ENCODE results near the gene ZNF879.

ZNF879 gene

GRCh38 chr5:179023528-179024189 is at the start of gene ZNF879:
Gene ZNF879 (plus strand): TSS chr5:179023804. CDS start chr5:179025005, 1,201 bp downstream.
- peak; percentile 95 for DNase-seq

GRCh38 chr5:178981381-178981780 is 42.2 kb upstream of the ZNF879 start:
- no peak for DNase-seq

- DNase-seq, result no peak
These were observed 40.7 kb upstream of the ZNF879 start for GRCh38 chr5:178982941-178983340.

GRCh38 chr5:178983728-178984127 is 39.9 kb upstream of the ZNF879 start:
- DNase-seq, result no peak

- no peak for DNase-seq
These were observed 39.2 kb upstream of the ZNF879 start for GRCh38 chr5:178984145-178985072.

- no peak for DNase-seq
These were observed 37.2 kb upstream of the ZNF879 start for GRCh38 chr5:178986326-178986960.

GRCh38 chr5:178988436-178989220 is 35.0 kb upstream of the ZNF879 start:
- DNase-seq, result no peak

- DNase-seq, result no peak
These were observed 34.3 kb upstream of the ZNF879 start for GRCh38 chr5:178989311-178989710.

- DNase-seq, result no peak
These were observed 33.1 kb upstream of the ZNF879 start for GRCh38 chr5:178990491-178990890.

- no peak for DNase-seq
These were observed 32.1 kb upstream of the ZNF879 start for GRCh38 chr5:178991190-178992145.

- DNase-seq, result no peak
These were observed 31.2 kb upstream of the ZNF879 start for GRCh38 chr5:178992291-178992895.

GRCh38 chr5:178993236-178993765 is 30.3 kb upstream of the ZNF879 start:
- DNase-seq, result no peak

- no peak for DNase-seq
These were observed 29.5 kb upstream of the ZNF879 start for GRCh38 chr5:178993955-178994579.

- DNase-seq, result no peak
These were observed 28.8 kb upstream of the ZNF879 start, which contains the start of gene GRM6 for GRCh38 chr5:178994580-178995340. Gene GRM6 (minus strand): TSS chr5:178995320. CDS start chr5:178994944, 376 bp downstream.

- DNase-seq, result no peak
These were observed 28.3 kb upstream of the ZNF879 start for GRCh38 chr5:178995341-178995690.

- DNase-seq, result no peak
These were observed 27.4 kb upstream of the ZNF879 start for GRCh38 chr5:178996156-178996555.

GRCh38 chr5:178997191-178997590 is 26.4 kb upstream of the ZNF879 start:
- DNase-seq, result no peak

GRCh38 chr5:178998441-178998840 is 25.2 kb upstream of the ZNF879 start:
- DNase-seq, result no peak

- no peak for DNase-seq
These were observed 17.0 kb upstream of the ZNF879 start for GRCh38 chr5:179006564-179006963.

GRCh38 chr5:179008667-179009066 is 14.9 kb upstream of the ZNF879 start:
- no peak for DNase-seq
